ENCODE measurements around the gene CARD14.
"Not testable (repeated sequence)": the region's sequence is repeated elsewhere in the genome, so short reads cannot be mapped to it uniquely, and the experiment has no call there.

The CARD14 gene

DNA sequence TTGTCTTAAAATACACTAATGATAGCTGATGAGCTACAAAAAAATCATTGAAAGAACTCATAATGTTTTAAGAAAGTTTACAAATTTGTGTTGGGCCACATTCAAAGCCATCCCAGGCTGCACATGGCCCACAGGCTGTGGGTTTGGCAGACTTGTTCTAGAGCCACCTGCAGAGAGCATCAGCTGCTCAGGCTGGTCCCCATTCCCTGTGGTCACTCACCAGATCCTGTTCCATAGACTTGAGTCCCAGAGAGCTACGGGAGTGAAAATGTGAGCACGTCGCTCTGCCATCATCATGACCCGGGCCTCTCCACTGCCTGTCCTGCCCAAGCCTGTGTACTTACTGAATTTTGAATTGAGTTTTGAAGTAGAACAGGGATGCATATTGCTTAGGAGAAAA is 57.3 kb downstream of the CARD14 start:
- DNase-seq (ENCODE audit: low spot score), result no peak

DNA sequence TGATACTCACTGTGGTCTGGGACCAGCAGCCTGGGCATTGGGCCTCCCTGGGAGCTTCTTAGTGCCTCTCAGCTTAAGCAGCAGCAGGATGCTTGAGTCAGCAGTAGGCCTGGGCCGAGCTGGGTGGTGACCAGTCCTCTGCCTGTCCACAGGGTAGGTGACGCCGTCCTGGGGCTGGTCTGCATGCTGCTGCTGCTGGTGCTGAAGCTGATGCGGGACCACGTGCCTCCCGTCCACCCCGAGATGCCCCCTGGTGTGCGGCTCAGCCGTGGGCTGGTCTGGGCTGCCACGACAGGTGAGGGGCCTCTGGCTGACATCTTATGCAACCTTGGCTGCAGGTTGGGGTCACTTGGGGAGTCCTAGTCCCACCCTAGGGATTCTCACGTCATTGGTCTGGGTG is 57.8 kb downstream of the CARD14 start:
- no peak for DNase-seq (ENCODE audit: low spot score)

DNA sequence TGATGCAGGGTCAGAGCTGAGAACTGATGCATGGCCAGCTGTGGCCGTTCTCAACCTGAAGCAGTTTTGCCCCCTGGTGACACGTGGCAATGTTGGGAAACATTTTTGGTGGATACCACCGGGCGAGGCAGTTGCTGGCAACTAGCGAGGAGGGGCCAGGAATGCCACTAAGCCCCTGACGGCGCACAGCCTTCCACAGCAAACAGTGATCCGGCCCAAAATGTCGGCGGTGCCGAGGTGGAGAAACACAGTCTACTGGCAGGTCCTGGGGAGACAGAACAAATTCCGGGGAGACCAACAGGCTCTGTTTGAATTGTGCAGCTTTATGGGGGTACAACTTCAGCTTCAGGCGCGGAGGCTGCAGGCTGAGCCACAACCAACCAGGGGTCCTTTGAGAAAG is 58.6 kb downstream of the CARD14 start:
- no peak for DNase-seq (ENCODE audit: low spot score)

DNA sequence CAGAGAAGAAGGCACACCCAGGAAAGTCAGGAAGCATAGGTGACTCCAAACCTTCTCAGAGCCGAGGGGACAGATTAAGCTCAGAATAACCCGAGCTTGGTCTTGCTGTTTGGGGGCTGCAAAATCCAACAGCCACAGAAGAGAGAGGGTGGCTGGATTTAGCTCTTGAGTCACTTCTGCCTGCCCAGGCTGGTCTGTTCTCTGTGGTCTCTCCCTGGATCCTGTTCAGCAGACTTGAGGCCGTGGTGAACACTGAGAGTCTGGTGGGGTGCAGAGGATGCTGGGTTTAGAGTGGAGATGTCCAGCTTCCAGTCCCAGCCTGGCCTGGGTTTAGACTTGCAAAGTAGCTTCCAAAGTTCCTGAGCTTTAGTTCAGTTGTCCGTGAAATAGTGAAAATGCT is 59.2 kb downstream of the CARD14 start:
- DNase-seq (ENCODE audit: low spot score), result no peak

DNA sequence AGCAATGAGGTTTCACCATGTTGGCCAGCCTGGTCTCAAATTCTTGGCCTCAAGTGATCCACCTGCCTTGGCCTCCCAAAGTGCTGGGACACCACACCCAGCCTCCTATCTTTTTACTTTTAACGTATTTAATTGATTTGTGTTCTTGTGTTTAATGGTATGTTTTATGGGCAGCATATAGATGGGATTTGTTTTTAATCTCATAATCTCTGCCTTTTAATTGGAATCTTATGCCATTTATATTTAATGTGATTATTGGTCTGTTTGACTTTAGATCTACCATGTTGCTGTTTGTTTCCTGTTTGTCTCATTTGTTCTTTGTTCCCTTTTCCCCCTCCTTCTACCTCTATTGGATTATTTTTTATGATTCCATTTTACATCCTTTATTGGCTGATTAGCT is 62.6 kb downstream of the CARD14 start:
- no peak for DNase-seq (ENCODE audit: low spot score)

DNA sequence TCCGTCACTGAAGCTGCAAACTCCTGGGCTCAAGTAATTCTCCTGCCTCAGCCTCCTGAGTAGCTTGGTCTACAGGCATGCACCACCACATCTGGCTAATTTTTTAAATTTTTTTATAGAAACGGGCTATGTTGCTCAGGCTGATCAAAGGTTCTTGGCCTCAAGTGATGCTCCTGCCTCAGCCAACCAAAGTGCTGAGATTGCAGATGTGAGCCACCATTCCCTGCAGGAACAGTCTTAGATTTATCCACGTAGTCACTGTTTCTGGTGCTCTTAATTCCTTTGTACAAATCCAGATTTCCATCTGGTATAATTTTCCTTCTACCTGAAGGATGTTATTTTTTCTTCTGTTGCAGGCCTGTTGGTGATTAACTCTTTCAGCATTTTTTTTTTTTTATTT is 63.4 kb downstream of the CARD14 start:
- DNase-seq (ENCODE audit: low spot score), result no peak

DNA sequence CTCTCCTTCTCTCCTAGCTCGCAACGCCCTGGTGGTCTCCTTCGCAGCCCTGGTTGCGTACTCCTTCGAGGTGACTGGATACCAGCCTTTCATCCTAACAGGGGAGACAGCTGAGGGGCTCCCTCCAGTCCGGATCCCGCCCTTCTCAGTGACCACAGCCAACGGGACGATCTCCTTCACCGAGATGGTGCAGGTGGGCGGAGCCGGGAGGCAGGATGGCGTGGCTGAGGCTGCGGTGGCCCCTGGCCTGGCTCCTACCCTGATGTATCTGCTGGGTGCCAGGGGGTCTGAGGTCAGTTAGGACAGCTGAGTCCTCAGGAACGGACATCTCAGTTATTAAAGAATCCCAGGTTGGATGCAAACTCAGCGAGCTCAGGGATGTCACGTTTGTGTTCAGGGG is 67.1 kb downstream of the CARD14 start:
- no peak for DNase-seq (ENCODE audit: low spot score)

DNA sequence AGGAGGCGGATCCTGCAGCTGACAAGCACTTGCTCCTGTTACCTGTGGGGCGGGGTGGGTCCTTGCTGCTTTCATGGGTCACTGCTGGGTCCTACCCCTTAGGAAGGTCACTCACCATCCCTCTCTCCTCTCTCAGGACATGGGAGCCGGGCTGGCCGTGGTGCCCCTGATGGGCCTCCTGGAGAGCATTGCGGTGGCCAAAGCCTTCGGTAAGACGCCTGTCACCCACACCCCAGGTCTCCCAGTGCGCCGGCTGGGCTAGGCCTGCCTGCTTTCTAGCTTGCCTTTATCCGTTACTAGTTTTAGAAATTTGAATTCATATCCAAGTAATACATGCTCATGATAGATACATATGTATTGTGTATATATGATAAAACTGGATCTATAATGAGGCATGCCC is 67.6 kb downstream of the CARD14 start:
- DNase-seq (ENCODE audit: low spot score), result no peak

DNA sequence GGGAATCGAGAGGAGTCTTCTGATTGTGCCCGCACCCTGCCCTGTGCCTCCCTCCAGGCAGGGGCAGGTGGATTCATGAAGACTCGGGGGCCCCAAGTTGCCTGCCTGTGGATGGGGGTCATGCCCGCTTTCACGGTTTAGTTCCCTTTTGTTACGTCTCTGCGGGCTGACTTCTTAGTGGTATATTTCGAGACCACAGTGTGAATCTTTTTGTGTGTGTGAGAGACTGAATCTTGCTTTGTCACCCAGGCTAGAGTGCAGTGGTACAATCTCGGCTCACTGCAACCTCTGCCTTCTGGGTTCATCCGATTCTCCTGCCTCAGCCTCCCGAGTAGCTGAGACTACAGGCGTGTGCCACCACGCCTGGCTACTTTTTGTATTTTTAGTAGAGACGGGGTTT is 72.7 kb downstream of the CARD14 start:
- DNase-seq (ENCODE audit: low spot score), result no peak

DNA sequence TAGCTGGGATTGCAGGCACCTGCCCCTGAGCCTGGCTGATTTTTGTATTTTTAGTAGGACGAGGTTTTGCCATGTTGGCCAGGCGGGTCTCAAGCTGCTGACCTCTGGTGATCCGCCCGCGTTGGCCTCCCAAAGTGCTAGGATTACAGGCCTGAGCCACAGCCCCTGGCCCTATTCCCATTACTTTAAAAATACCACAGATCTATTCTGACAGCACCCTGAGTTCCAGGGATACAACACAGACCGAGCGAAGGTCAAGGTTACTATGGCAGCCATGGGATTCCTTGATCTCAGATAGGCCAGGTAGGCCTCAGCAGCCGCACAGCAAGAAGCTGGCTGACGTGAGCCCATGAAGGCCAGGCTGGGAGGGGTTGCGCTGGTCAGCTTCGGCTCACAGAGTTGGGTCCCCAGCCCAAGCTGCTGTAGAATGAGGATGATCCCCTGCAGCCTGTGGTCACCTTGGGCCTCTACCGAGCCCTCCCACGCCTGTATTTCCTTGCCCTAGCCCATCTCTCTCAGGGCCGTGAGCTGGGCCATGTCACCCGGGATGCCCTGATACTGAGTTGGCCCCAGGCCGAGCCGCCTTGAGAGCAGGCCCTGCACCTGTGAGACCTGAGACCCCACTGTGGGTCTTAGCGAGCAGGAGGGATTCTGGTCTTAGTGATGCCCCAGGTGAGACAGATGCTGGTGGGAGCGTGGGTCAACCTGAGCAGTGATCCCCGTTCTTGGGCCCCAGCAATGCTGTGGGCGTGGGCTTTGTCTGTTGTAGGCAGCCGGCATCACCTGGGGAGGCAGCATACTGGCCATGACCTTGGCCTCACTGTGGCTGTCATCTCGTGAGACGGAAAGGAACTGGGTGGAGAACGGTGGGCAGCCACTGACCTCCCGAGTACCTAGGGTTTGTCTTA is 74.0 kb downstream of the CARD14 start:
- no peak for DNase-seq (ENCODE audit: low spot score)

DNA sequence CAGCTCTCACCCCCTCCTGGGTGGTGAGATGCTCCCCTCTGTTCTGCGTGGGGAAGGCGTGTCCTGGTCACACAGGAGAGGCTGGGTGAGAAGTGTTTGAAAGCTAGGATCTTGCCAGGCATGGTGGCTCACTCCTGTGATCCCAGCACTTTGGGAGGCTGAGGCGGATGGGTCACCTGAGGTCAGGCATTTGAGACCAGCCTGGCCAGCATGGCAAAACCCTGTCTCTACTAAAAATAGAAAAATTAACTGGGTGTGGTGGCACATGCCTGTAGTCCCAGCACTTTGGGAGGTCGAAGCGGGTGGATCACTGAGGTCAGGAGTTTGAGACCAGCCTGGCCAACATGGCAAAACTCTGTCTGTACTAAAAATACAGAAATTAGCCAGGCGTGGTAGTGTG is 74.6 kb downstream of the CARD14 start:
- not testable (repeated sequence) for DNase-seq (ENCODE audit: low spot score)

DNA sequence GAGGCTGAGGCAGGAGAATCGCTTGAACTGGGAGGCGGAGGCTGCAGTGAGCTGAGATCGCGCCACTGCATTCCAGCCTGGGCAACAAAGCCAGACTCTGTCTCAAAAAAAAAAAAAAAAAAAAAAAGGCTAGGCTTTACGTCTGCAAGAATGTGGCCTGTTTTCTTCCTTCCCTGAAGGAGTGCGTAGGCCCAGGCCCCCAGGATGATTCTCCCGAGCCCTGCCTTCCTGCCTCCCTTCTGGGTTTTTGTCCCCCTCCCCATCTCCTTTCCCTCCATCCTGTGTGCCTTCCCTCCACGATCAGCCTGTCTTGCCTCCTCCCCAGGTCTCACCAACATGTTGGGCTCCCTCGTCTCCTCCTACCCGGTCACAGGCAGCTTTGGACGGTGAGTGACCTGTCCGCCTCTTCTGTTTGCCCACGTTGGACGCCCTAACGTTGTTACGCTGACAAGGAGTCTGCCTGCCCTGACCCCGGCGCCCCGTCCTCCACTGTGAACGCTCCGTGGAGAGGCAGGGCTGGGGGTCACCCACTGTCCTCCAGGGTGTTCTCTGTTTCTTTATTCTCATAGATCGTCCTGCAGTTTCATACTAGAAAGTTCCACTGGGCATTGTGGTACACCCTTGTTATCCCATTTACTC is 75.2 kb downstream of the CARD14 start:
- no peak for DNase-seq (ENCODE audit: low spot score)

DNA sequence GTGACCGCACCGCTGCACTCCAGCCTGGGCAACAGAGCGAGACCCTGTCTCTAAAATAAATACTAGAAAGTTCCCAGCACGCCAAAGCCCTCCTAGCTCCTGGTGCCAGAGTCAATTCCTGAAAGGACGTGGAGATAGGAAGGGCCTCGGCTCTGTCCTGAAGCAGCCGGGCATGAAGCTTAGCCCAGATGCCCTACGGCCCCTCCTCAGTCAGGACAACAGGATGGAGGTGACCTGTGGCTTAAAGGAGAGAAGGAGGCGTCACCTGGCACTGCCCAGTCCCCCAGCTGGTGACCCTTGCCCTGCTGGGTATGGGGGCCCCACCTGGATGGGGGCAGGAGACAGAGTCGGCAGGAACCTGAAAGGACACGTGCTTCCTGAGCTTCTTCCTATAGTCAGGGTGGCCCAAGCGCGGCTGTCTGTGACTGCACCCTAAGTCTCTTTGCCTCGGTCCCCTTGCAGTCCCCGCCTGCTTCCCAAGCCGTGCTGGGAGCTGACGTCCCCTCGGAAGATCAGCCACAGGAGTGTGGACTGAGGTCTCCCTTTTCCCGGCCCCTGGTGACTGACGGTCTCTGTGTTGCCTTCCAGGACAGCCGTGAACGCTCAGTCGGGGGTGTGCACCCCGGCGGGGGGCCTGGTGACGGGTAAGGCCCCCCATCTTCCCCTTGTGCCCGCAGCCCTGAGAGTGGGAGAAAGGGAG is 75.9 kb downstream of the CARD14 start:
- no peak for DNase-seq (ENCODE audit: low spot score)

DNA sequence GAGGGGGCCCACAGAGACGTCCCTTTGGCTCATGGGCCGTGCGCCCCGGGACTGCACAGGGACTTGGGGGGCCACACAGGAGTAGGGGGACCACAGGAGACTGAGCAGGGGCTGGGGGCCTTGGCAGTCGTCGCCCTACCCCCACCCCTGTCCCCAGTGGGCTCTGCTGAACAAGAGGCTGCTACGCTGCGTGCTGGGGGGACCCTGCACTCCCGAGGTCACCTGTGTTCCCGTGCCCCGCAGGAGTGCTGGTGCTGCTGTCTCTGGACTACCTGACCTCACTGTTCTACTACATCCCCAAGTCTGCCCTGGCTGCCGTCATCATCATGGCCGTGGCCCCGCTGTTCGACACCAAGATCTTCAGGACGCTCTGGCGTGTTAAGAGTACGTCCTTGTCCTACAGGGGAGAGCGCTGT is 76.4 kb downstream of the CARD14 start:
- no peak for DNase-seq (ENCODE audit: low spot score)

DNA sequence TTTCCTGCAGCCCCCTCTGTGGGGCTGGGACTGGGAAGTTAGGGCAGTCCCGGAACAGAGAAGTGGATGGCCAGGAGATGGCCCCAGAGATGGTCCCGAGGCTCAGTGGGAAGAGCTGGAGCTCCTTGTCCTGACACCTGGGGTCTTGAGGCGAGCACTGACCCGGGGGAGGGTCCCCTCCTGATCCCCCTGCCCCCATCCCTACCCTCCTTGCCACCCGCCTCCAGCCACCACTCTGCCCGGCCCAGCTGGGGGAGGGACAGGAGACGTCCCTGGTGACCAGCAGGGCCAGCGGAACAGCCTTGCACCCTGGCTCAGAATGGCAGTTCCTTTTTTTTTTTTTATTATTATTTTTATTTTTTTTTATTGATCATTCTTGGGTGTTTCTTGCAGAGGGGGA is 76.9 kb downstream of the CARD14 start:
- no peak for DNase-seq (ENCODE audit: low spot score)

DNA sequence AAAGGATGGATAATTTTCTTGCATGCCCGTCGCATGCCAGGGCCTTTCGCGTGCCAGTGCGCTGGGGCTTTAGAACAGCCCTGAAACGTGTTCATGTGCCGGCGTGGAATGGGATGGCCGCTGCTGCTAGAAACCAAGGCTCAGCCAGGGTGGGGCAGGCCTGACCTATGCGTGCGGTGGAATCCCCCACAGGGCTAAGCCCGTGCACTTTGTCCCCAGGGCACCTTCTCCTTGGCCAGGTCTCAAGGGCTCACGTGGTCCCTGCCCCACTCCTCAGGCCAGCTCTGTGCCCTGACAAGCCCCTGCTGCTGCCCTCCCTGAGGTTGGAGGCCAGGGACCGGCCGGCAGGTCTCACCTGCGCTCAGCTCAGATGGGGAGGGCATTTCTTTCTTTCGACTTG is 77.7 kb downstream of the CARD14 start:
- DNase-seq (ENCODE audit: low spot score), result no peak

DNA sequence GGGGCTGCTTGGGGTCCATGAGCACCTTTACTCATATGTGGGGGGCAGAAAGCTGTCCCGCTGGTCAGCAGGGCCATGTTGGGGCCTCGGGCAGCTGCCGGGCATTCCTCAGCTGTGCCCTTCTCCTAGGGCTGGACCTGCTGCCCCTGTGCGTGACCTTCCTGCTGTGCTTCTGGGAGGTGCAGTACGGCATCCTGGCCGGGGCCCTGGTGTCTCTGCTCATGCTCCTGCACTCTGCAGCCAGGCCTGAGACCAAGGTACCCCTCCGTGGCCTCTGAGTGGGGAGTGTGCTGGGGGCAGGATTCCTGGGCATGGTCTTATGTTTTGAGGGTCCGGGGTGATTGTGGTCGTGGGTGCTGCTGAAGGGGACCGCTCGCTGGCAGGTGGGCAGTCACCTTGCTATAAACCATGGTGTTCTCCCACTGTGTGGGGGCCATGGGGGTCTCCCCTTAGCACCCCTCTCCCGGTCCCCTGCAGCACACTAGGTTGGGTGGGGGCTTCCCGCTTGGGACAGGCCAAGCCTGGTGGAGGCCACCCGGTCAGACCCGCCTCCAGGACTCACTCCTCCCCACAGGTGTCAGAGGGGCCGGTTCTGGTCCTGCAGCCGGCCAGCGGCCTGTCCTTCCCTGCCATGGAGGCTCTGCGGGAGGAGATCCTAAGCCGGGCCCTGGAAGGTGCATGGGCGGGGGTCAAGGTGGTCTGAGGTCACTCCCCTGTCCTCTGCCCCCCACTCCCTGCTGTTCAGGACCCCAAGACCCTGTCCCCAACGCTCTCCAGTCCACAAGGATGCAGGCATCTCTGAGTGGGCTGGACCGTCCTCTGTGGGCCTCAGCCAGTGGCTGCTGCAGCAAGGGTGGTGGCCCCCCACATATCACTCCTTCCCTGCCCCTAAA is 78.4 kb downstream of the CARD14 start:
- no peak for DNase-seq (ENCODE audit: low spot score)

DNA sequence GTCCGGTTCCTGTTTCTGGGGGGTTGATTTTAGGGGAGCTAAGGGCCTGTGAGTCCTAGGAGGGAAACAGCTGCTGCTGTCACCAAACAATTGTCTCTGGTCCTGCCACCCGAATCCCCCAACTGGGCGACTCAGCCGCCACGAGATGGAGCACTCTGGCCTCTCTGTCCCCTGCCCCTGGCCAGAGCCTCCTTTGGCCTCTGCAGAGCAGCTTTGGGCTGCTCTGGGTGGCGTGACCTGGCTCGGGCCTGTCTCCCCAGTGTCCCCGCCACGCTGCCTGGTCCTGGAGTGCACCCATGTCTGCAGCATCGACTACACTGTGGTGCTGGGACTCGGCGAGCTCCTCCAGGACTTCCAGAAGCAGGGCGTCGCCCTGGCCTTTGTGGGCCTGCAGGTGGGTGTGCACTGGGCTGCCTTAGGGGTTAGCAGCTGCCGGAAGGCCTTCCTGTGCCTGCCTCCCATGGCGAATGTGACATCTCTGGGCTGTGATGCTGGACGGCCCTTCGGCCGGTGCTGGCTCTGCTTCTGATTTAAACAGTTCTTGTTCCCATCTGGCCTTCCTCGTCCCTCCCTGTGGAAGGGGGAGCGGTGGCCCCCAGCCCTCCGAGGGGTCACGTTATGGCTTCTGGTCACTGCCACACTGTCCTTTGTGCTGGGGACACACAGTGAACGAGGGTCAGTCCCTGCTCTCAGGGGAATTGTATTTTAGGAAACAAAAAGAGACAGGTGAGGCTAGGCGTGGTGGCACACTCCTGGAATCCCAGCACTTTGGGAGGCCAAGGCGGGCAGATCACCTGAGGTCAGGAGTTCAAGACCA is 79.3 kb downstream of the CARD14 start:
- no peak for DNase-seq (ENCODE audit: low spot score)

DNA sequence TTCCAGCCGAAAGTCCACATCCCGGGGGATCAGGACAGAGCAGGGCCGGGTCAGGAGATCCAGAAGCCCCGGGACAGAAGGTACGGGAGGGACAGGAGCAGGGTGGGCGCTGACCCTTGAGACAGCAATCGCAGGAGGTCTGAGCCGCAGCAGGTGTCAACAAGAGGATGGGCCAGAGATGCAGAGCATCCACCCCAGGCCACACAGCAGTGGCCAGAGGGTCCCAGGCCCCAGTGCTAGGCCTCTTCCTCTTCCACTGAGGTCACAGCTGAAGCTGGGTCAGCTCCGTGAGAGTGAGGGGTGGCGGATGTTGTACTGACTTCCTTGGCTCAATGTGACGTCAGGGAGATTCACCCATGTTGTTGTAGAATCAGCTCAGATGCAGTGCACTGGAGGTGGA is 82.1 kb downstream of the CARD14 start:
- no peak for DNase-seq (ENCODE audit: low spot score)

DNA sequence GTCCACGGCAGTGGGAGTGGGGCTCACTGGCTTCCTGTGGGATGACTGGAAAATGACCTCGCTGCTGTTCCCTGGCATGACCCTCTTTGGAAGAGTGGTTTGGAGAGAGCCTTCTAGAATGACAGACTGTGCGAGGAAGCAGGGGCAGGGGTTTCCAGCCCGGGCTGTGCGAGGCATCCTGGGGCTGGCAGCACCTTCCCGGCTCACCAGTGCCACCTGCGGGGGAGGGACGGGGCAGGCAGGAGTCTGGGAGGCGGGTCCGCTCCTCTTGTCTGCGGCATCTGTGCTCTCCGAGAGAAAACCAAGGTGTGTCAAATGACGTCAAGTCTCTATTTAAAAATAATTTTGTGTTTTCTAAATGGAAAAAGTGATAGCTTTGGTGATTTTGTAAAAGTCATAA is 83.0 kb downstream of the CARD14 start:
- no peak for DNase-seq (ENCODE audit: low spot score)

Measured in RKO (cell line).